SK-N-SH (cell line): ENCODE results near the gene GRK1.

Experiments used
- CTCF ChIP-seq: fragments of 200-600 bp; sonication (generic); IDR thresholded peaks from 2 replicates; pipeline ENCODE4 v1.6.1; 2017; ENCODE audit warnings: antibody characterized with exemption, mild to moderate bottlenecking, moderate library complexity
- EP300 ChIP-seq, 2 experiments: IDR thresholded peaks; 2 replicates each; pipeline versions ENCODE4 v1.4.0 to v1.6.1; 2012; ENCODE audit warnings: borderline replicate concordance in 1 of 2, low read depth in 1 of 2, low read length in 1 of 2
- FOSL2 ChIP-seq: IDR thresholded peaks from 2 replicates; pipeline ENCODE4 v1.4.0; 2012; ENCODE audit warnings: low read depth, mild to moderate bottlenecking, moderate library complexity, borderline replicate concordance
- GABPA ChIP-seq: IDR thresholded peaks from 2 replicates; pipeline ENCODE4 v1.4.0; 2012; ENCODE audit warnings: low read depth, mild to moderate bottlenecking
- MAX ChIP-seq: IDR thresholded peaks from 2 replicates; pipeline ENCODE4 v1.4.0; 2012; ENCODE audit warnings: low read depth
- NRF1 ChIP-seq: IDR thresholded peaks from 2 replicates; pipeline ENCODE4 v1.6.1; 2012; ENCODE audit warnings: low read depth, mild to moderate bottlenecking, low read length
- PBX3 ChIP-seq: IDR thresholded peaks from 2 replicates; pipeline ENCODE4; 2012
- POLR2AphosphoS5 ChIP-seq: IDR thresholded peaks from 2 replicates; pipeline ENCODE4 v1.6.1; 2012; ENCODE audit warnings: low read depth, low read length
- RAD21 ChIP-seq: IDR thresholded peaks from 2 replicates; pipeline ENCODE4 v1.6.1; 2012; ENCODE audit warnings: mild to moderate bottlenecking, low read length
- TAF1 ChIP-seq: IDR thresholded peaks from 2 replicates; pipeline ENCODE4 v1.6.1; 2012; ENCODE audit warnings: low read depth, mild to moderate bottlenecking, low read length, moderate library complexity, borderline replicate concordance
- USF2 ChIP-seq: fragments of 150-350 bp; IDR thresholded peaks from 2 replicates; pipeline ENCODE4 v1.6.1; 2017; ENCODE audit warnings: antibody characterized with exemption, low read length, low read depth, borderline replicate concordance

GRCh38 chr13:113646376-113646775 is 20.6 kb upstream of the GRK1 start:
- no peak for TF ChIP-seq NRF1
- no peak for TF ChIP-seq GABPA
- TF ChIP-seq CTCF, result no peak
- TF ChIP-seq MAX, result no peak
- no peak for TF ChIP-seq FOSL2
- TF ChIP-seq EP300 (IDR thresholded peaks at IDR 0.05; ENCODE audit: borderline replicate concordance in 1 of 2, low read depth in 1 of 2, low read length in 1 of 2), result no peak
- TF ChIP-seq TAF1, result no peak
- TF ChIP-seq RAD21, result no peak
- no peak for TF ChIP-seq PBX3
- no peak for TF ChIP-seq USF2
- TF ChIP-seq POLR2AphosphoS5, result no peak
